Ishikawa (cell line): ENCODE measurements around the gene ATAD3C.

Experiments used
- CREB1 ChIP-seq: IDR thresholded peaks from 2 replicates; pipeline ENCODE4 v1.6.1; 2012; ENCODE audit warnings: low read depth
- EP300 ChIP-seq: IDR thresholded peaks from 2 replicates; pipeline ENCODE4 v1.6.1; 2012; ENCODE audit warnings: borderline replicate concordance
- FOXM1 ChIP-seq: IDR thresholded peaks from 2 replicates; pipeline ENCODE4 v1.6.1; 2012; ENCODE audit warnings: low read depth, borderline replicate concordance
- NFIC ChIP-seq: IDR thresholded peaks from 2 replicates; pipeline ENCODE4 v1.6.1; 2012
- RAD21 ChIP-seq: IDR thresholded peaks from 2 replicates; pipeline ENCODE4 v1.6.1; 2012; ENCODE audit warnings: low read depth
- TAF1 ChIP-seq: IDR thresholded peaks from 2 replicates; pipeline ENCODE4 v1.6.1; 2012; ENCODE audit warnings: low read depth, mild to moderate bottlenecking
- TEAD4 ChIP-seq: IDR thresholded peaks from 2 replicates; pipeline ENCODE4 v1.6.1; 2012
- YY1 ChIP-seq: IDR thresholded peaks from 2 replicates; pipeline ENCODE4 v1.6.1; 2012; ENCODE audit warnings: low read depth
- TF ChIP-seq, protein P1 (sequence below): IDR thresholded peaks from 2 replicates; pipeline ENCODE4 v1.6.1; 2012
- TF ChIP-seq, protein P2 (sequence below): IDR thresholded peaks from 2 replicates; pipeline ENCODE4 v1.6.1; 2012

DNA sequence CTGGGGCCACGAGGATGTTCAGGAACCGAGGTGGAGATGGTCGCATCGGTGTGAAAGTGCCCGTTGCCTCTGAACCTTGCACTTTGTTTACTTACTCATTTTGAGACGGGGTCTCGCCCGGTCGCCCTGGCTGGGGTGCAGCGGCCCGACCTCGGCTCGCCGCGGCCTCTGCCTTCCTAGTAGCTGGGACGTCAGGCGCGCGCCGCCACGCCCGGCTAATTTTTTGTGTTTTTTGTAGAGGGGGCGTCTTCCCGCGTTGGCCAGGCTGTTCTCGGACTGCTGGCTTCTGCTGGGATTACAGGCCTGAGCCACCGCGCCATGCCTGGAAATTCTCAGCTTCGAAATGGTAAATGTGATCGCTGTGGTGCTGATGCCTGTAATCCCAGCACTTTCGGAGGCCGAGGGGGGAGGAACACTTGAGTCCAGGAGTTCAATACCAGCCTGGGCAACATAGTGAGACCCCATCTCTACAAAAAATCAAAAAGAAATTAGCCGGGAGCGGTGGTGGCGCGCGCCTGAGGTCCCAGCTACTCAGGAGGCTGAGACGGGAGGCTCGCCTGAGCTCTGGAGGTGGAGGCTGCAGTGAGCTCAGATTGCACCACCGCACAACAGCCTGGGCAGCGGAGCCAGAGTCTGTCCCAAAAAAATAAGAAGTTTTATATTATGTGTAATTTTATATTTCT is 41.7 kb upstream of the ATAD3C start:
- TF ChIP-seq, protein P1, sequence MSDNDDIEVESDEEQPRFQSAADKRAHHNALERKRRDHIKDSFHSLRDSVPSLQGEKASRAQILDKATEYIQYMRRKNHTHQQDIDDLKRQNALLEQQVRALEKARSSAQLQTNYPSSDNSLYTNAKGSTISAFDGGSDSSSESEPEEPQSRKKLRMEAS: no peak
- TF ChIP-seq FOXM1: no peak
- no peak for TF ChIP-seq EP300
- TF ChIP-seq, protein P2, sequence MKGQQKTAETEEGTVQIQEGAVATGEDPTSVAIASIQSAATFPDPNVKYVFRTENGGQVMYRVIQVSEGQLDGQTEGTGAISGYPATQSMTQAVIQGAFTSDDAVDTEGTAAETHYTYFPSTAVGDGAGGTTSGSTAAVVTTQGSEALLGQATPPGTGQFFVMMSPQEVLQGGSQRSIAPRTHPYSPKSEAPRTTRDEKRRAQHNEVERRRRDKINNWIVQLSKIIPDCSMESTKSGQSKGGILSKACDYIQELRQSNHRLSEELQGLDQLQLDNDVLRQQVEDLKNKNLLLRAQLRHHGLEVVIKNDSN: no peak
- TF ChIP-seq CREB1: no peak
- TF ChIP-seq YY1: no peak
- no peak for TF ChIP-seq RAD21
- no peak for TF ChIP-seq TAF1
- TF ChIP-seq TEAD4: no peak
- no peak for TF ChIP-seq NFIC
